GM18873 (cell line): ENCODE data around the gene MUL1.

ENCODE experiments used
- ATAC-seq: cut with Tn5 transposase; IDR thresholded peaks from one replicate; pipeline ENCODE4 v1.9.1; 2021; ENCODE audit warnings: mild to moderate bottlenecking, moderate library complexity, moderate number of reproducible peaks; ENCODE audit not compliant: unreplicated experiment, low FRiP score

Gene MUL1

DNA sequence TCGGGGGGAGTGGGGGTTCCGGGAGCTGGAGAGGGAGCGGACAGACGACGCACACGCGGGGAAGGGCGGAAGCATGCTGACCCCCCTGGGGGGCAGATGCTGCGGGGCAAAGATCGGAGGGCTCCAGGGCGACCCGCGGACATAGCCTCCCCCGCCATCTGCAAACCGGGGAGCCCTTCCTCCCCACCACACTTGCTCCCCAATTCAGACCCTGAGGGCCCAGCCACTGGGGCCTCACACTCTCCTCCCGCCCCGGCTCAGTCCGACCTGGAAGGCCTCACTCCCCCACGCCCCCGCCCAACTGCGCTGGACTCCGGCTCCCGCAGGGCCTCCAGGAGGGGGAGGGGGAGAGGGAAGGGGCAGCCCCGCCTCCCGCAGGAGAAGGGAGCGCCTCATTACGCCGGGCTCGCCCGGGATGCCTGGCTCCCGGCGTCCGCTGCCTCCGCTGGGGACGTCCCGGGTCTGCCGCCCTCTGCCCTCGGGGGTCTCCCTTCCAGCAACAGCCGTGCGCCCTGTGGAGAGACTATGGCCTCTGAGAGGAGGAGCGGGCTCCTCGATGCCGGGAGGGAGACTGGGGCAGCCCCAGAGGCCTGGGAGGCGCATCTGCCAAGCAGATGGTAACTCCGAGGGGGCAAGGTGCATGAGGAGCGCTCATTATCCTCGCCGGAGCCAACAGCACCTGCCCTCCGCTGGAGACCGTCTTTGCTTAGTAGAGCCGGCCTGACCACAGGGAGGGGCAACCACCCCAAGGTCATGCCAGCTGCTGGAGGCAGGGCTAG, 21.3 kb downstream of the MUL1 start:
- no peak for ATAC-seq

DNA sequence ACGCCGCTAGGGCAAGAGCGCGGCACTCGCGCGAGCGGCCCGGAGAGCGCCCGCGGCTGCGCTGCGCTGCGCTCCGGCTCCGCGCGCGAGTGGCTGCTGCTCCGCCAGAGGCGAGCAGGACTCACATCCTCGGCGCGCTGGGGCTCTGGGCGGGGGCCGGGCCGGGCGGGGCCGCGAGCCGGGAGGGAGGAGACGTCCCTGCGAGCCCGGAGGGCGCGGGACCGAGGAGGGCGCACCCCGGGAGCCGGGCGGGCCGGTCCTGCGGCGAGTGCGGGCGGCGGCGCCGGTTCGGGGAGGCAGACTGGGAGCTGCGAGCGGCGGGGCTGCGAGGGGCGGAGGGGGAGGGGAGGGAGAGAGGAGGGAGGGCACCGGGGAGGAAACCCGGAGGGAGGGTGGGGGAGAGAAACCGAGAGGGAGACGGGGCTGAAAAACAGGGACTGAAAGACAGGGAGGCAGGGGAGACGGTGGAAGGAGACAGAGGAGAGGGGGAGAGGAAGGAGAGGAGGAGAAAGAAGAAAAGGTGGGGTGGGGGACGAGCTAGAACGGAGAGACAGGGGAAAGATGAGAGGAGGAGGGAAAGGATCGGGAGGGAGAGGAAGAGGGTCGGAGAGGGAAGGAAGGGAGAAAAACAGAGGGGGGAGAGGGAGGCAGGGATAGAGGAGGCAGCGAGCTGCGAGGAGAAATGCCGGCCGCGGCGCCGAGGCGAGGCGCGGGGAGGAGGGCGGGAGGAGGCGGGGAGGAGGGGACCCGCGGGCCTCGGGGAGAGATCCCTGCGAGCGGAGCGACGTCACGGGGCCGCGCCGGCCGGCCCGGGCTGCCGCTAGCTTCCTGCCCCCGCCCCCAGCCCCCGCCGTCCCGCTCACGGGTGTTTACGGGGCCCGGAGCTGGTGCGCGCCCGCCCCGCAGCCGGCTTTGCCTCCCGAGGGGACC, 22.2 kb downstream of the MUL1 start, which contains the start of gene CAMK2N1:
Gene CAMK2N1 (minus strand): TSS at position 684 of the 930 bp plus-strand sequence. CDS start 831 bp downstream, outside the sequence.
- ATAC-seq = no peak

DNA sequence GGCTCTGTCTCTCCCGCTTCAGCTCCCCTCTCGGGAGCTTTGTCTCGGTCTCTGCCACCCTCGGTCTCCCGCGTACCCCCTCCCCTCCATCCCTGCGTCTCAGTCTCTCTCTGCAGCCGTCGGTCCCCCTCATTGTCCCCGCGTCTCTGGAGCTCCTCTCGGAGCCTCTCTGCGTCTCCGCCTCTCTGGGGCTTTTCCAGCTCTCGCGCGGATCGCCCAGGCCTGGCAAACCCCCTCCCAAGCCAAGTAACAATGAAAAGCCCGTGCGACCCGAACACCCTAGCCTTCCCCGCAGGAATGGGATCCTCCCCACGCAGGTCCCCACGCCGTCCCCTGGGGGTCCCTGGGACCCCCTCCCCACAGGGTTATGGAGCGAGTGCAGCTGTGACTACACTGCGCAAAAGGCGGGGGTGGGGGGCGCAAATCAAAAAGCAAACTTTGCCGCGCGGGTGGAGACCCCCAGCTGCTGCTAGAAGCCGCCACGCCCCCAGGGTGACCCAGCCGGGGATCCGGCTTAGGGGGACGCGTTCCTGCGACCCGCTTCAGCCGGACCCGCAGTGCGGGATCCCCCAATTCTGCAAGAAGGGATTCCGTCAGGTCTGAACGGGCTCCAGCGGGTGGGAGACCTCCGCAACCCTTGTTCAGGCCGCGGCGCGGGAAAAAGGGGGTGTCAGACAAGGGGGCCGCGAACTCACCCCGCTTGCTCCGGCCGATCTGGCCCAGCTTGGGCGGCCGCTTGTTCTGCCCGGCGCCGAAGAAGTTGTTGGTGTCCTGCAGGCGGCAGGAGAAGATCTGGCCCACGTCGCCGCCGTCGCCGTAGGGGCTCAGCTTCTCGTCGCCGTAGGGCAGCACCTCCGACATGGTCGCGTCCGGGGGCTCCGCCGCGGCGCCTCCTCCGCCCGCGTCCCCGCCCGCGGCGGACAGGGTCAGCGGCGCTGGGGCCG, 23.2 kb downstream of the MUL1 start:
- no peak for ATAC-seq

DNA sequence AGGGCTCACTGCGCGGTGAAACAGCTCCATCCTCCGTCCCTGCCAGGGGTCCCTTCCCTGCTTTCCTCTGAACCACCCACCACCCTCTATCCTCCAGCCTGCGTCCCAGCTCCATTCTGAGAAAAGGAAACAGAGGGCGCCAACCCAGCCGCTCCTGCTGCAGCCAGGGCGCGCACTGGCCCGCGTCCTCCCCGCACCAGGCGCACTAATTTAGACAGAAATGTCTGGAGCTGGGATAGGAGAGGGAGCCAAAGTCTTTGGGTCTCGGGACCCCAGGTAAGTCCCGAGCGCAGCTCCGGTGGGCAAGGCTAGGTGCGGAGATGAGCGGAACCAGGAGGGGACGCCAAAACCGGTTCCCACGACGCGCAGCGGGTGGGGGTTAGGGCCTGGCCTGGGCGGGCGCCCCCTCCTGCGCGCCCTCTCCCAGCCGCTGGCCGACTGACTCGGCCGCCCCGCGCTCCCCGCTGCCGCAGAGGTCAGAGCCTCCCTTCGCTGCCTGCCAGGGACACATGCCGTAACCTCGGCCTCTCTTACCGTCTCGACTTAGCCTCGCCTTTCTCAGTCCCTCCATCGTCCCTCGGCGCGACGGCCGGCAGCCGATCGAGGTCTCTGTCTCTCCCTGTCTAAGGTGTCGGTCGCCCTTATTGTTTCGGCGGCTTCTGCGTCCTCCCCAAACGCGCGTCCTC, 24.0 kb downstream of the MUL1 start:
- no peak for ATAC-seq

DNA sequence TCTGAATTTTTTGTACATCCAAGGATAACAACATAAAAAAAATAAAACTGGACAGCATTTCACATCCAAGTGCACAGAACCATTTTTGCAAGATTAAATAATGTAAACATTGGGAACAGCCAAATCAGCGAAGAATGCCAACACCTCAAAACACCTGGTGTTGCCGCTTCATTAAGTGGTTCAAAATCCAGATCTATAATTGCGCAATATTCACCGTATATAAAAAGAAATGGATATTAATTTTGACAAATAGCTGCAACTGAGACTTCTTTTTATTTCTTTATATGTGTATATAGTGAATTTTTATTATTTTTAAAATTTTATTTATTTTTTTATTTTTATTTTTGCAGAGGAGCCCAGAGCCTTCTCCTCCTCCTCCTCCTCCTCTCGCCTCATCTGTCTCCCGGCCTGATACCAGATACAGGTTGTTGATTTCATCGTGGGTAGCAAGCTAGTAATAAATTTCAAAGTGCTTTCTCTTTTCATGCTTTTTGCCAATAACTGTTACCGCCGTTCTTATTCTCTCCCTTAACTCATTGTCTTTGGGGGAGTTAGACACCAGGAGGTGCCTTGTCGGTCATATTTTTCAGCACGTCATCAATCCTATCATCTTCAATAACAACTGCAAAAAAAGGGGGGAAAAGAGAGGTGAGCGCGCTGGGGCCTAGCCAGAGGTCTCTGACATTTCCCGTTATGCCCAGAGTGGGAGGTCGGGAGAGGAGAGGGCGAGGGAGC, 24.7 kb downstream of the MUL1 start:
- no peak for ATAC-seq

DNA sequence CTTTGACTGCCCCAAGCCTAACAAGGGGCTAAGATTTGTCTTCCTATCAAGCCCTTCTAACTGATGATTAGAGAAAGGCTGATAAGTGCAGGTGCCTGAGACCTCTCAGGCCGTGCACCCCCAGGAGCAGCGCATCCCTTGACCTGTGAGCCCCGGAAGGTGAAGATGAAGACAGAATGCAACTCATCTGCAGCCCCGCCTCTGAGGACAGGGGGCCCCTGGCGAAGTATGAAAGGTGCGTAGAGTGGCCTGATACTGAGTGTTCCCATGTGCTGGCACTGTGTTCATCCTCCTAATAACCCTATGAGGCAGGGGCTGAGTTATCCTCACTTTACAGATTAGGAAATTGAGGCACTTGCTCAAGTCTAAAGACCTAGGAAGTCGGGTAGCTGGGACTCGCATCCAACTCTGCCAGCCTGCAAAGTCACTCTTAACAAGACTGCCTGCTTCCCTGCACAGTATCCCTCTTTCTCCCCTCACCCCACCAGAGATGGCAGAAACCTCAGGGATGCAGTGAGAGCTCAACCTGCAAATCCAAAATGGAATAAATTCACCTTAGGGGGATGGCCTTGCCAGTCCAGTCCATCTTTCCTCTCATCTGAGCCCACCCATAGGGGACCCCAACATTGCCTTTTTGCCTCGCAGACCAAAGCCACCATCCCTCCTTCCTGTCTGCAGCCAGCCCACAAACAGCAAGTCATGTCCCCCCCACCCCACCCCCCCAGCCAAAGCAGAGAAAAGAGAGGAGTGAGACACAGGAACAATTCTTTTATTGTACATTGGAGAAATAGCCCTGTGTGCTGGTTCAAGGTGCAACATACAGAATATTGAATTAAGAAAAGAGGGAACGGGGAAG, 26.1 kb downstream of the MUL1 start:
- ATAC-seq = no peak

DNA sequence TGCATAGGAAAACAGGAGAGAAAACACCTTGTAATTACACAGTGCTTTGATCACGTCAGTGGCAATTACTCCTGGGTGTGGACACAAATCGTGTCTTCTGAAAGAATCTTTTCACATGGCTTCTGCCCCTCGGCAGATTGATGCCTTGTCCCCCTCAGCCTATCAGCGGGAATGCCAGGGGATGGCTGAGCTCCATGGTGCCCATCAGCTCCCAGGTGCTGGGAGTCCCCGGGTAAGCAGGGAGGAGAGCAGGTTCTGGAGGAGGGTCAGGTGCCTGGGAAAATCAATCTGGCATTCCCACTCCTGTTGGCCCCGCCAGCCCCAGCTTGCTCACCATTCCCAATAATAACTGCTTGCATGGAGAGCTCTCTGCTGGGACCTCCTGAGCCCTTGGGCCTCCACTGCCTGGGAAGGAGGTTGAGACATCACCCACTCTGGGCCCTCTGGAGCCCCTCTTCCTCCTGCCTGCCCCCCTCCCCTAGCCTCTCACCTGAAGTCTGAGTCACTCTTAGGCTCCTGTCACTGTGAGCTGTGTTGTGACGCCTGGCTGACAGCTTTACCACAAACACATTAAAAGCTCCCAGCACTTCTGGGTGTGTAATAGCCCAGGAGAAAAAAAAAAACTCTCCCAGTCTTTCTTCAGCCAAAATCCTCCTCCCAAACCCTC, 26.9 kb downstream of the MUL1 start:
- ATAC-seq = no peak

DNA sequence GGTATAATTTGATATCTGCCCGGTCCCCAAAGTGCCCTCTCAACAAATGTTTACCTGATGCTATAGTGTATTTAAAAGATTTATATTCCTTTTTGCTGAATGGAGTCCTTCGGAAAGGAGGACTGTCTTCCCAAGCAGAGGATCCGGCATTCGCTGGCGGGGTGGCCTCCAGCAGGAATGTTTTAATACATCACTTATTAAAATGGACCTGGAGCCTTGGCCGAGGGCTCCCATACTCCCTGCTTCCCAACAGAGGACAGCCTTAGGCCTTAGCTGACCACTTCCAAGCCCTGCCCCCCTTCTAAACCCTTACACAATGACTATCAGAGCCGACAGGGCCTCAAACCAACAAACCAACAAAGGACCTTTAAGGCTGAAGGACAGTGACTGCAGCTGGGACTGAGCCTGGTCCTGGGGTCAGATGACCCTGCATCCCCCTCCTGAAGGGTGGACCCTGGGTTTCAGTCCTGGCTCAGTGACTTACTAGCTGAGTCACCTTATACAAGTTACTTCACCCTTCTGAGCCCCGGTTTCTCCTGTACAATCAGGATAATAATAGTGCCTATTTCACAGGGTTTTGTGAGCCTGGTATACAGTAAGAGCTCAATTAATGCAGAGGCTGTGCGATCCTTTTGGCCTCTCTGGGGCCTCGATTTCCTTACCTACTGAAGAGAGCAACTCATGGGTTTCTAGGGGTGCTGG, 27.6 kb downstream of the MUL1 start:
- no peak for ATAC-seq

DNA sequence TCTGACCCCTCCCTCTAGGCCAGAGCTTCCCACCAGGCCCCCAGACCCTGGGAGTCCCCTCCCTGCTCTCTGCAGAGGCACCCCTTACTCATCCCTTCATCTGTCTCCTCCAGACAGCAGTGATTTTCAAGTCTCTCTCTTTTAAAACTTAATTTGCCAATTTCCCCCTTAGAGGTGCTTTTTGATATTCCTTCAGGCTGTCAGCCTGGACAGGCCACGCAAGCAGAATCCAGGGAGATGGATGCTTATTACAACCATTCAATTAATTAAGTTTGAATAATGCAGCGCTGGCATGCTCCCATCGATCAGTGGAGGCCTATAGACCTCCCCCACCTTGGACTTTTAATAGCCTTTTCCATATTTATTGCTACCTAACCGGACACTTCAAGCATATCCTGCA, 28.1 kb downstream of the MUL1 start:
- no peak for ATAC-seq

DNA sequence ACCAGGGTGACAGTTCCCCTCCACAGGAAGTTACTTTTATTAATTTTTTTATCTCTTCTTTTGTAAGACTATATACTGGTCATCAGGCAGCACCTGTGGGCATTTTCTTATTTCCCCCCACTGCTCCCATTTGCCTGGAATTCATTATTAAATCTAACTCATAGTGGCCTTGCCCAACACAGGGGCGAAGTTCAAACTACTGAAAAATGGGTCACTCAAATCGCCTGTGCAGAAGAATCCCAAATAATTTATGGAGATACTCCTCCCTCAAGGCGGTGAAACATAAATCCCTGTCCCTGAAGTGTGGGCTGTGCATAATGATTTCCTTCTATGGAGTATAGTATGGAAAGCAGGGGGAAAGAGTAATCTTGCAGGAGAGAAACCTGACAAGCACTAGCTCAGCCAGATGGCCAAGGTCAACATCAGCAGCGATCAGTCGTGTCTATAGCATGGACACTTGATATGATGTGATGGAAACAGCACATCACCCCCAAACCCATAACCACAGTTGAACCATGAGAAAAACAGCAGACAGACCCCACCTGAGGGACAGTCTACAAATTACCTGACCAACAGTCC, 29.8 kb downstream of the MUL1 start:
- no peak for ATAC-seq

DNA sequence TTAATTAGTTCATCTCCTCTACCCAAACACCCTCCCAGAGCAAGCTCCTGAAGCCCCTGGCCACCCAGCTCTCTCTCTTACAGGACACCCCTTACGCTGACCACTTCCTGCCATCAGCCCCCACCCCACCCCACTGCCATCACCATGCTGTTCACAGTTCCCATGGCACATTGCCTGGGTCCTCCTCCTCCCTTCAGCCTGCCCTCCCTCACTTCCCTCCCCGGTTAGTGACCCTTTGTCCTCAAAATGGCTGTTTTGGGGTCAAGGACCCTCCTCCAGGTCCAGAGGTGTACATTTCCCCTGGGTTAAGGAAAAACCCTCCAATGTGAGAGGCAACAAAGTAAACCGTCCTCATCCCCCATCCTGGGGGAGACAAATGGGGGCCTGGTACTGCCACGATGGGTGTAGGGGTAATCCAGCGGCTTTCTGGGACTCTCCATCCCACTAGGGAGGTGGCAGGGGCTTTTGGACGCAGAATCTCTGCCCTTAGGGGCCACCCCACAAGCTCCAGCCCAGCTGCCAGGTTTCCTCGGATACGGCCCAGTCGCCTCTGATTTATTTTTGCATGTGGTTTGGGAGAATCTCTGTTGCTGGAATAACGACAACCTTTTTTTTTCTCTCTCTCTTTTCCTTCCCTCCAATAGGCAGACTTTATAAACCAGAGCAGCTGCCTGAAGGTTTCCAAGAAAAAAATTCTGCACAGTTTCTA, 30.4 kb downstream of the MUL1 start:
- ATAC-seq = no peak

DNA sequence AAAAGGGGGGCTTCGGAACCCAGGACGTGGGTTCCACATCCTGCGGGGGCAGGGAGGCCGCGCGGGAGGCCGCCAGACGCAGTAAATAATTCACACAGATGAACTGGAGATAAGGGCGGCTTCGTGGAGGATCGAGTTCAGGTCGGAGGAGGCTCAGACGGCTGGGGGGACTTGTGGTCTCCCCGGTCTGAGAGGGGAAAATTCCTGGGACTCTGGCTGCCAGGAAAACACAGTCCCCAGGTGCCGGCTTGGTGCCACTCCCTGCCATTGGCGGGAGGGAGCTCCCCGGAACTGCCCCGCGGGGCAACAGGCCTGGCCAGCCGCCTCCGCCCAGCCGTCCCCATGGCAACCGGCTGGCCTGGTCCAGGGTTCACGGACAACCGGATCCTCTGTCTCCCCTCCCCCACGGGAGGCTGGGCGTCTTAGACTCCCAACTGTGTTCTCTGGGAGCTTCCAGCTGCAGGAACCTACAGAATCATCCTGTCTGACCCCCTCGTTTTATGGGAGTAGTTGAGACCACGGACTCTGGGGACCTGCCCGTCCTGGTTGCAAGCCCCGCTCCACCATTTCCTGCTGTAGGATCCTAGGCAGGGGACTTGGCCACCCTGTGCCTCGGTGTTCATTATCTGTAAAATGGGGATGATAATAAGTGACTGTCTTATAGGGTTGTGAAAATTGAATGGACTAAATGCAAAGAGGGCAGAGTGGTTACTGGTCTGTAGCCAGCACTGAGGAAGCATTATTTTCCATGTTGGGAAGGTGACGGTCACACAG, 31.5 kb downstream of the MUL1 start:
- no peak for ATAC-seq

DNA sequence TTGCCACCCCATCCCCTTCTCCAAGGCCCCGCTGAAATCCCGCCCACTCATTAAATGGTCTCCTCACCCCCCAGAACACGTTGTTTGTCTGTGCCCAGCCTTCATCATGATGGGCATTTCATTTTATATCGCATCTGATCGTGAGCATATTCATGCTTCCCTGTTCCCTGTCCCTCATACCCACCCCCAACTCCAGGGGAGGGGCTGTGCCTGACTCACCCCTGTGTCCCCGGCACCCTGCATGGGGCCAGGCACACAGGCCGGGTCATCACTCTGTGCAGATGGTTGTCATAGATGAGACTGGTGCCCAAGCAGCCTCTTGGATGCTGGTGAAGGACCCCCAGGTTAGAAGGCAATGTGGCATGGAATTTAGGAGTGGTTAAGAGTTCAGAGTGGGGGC, 33.0 kb downstream of the MUL1 start:
- ATAC-seq = no peak

DNA sequence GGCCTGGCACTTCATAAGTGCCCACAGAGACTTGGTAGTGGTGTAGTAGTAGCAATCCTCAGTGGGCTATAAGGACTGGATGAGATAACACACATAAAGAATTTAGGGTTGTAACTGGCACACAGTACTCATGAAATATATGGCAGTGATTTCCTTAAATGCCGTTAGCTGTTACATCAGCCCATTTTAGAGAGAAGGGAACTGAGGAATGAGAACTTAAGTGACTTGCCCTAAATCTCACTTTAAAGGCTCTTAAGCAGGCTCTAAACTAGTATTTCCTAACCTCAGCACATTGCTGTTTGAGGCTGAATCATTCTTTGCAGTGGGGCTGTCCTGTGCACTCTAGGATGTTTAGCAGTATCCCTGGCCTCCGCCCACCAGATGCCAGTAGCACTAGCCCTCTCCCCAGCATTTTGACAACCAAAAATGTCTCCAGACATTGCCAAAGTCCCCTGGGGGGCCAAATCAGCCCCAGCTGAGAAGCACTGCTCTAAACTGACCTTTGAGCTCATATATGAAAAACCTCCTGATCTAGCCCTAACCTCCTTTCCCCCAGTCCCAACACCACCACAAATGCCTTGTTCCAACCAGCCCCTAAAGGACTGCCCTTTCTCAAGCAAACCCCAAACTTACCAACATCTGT, 33.5 kb downstream of the MUL1 start:
- no peak for ATAC-seq

DNA sequence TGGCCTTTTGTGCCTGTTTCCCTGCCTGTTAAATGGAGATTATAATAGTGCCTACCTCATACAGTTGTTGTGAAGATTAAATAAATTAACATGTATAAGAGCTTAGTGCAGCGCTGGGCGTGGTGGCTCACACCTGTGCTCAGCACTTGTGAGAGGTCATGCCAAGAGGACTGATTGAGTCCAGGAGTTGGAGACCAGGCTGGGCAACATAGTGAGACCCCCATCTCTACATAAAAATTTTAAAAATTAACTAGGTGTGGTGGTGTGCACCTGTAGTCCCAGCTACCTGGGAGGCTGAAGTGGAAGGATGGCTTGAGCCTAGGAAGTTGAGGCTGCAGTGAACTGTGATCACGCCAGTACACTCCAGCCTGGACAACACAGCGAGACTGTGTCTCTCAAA, 34.1 kb downstream of the MUL1 start:
- ATAC-seq = no peak
